Activated naive CD4-positive, alpha-beta T cell treated with anti-CD3 and anti-CD28 coated beads for 36 hours (primary cell): ENCODE results near the gene PTPRN2. TPM values are rescaled to one million over a fixed set of nuclear protein-coding genes. Genes with fewer than 3 reads are reported as not detected.
"Not testable (repeated sequence)": the region's sequence is repeated elsewhere in the genome, so short reads cannot be mapped to it uniquely, and the experiment has no call there.

Experiments
- CTCF ChIA-PET: fragments of 350-600 bp; sonication (Branson Sonifier 250); formaldehyde crosslinking; loops from one replicate; lab custom pipeline; 2021; ENCODE audit warnings: antibody characterized with exemption; lab: Charles Lee
- DNase-seq: peaks from one replicate; pipeline ENCODE4 v3.0.0-alpha.2; 2020
- H3K27ac Mint-ChIP-seq: one replicate; pipeline ENCODE4 v1.8.0; 2021; ENCODE audit warnings: mild to moderate bottlenecking, mixed read lengths
- H3K27me3 Mint-ChIP-seq: one replicate; pipeline ENCODE4 v1.8.0; 2021; ENCODE audit warnings: low read depth, mixed read lengths
- H3K36me3 Mint-ChIP-seq: one replicate; pipeline ENCODE4 v1.8.0; 2021; ENCODE audit warnings: low read depth, mixed read lengths
- H3K4me1 Mint-ChIP-seq: one replicate; pipeline ENCODE4 v1.8.0; 2021; ENCODE audit warnings: low read depth, mixed read lengths
- H3K4me3 Mint-ChIP-seq: one replicate; pipeline ENCODE4 v1.8.0; 2021; ENCODE audit warnings: mild to moderate bottlenecking, moderate library complexity, mixed read lengths
- H3K9me3 Mint-ChIP-seq: one replicate; pipeline ENCODE4 v1.8.0; 2021; ENCODE audit warnings: mixed read lengths
- intact Hi-C: fragments of 100-400 bp; cut with micrococcal nuclease; formaldehyde crosslinking; loops from one replicate; pipeline ENCODE4 v1.15.1; 2023
- total RNA-seq, 2 experiments: library from RNA; stranded (reverse); gene quantifications; one replicate each; pipeline ENCODE4 v1.2.3, GENCODE V29; 2021

PTPRN2 gene
- total RNA-seq, 2 experiments from 2014 or later: 0.54 to 0.62 TPM

DNA sequence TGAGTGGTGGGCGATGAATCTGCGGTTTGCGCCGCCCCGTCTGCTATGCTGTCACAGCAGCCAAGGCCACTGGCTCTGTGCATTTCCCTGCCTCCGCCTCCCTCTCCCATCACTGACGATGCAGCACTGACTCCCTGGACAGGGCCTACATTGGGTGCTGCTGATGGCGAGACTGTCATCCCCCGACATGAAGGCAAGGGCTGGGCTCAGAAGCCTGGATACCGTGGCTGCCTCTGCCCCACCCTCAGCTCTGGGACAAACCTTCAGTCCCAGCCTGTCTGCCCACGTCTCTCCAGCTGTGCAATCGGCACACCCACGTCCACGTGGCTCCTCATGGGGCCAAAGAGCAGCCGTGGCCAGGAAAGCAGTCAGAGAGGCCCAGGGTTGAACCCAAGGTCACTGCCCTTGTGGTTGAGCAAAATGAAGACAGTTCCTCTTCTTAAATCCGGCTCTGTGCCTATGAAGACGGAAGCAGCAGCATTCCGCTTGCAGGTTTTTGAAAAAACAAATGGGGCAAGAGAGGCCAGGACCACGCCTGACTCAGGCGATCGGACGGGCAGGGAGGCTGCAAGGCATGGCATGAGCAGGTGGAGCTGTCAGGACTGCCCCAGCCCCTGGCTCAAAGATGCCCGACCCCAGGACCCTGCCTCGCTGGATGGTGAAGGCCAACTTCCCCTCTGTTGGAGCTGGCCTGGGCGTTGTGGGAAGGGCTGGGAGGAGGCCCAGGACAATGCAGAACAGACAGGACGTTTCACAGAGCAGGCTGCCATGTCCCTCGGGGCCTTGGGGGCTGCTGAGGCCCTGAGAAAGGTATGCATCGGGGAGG, 733.3 kb downstream of the PTPRN2 start:
- Mint-ChIP-seq H3K27ac (no peak overlapping the region), H3K27me3 (no peaks in the 10 kb centered on the region), H3K9me3 (no peaks in the 10 kb centered on the region), H3K4me3 (no peak overlapping the region), H3K4me1 (peaks cover 13% of the 10 kb centered on the region), H3K36me3 (no peaks in the 10 kb centered on the region)
- DNase-seq: no peak
- intact Hi-C loops: no loop called here
- CTCF ChIA-PET: no interaction called here

DNA sequence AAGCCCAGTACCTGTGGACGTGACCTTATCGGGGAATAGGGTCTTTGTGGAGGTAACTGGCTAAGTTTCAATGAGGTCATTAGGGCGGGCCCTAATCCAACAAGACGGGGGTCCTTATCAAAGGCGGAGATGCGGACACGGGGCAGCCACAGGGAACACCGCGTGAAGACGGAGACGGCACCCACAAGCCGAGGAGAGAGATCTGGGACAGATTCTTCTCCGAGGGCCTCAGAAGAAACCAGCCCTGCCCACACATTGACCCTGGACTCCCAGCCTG, 733.9 kb downstream of the PTPRN2 start:
- DNase-seq: no peak
- H3K27me3 Mint-ChIP-seq: no peaks in the 10 kb centered on the region
- no peak overlapping the region for H3K4me3 Mint-ChIP-seq
- CTCF ChIA-PET: no interaction called here
- H3K36me3 Mint-ChIP-seq: no peaks in the 10 kb centered on the region
- intact Hi-C loops: no loop called here
- no peaks in the 10 kb centered on the region for H3K9me3 Mint-ChIP-seq
- H3K4me1 Mint-ChIP-seq: peaks cover 13% of the 10 kb centered on the region
- H3K27ac Mint-ChIP-seq: no peak overlapping the region

DNA sequence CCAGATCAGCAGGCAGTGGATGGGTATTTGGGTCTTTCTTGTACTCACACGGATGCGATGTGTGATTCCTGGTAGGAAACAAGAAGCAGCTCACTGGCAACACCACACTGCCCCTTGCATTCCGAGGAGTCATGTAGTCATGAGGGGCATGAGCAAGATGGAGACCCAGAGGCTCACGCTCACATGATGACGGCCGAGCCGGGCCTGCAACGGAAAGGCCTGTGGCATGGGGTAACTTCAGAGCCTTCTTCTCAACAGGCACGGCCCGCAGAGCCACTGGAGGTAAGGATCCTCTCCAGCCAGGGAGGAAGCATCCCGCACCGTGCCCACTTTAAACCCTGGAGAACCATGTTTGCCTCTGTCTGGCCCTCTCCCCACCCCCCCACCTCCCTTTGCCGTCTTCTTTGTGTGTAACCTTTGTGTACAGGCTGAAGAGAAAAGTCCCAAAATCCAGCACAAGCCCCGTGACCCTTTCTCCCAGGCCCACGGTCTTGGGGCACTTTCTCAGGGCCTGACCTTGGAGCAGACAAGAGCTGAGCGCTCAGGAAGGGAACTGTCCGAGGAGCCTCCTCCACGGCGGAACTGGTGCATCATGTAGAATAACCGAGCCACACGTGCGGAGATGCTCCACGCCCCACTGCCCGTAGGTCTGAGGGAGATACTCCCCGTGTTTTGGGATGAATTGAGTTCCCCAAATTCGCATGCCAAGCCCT, 734.4 kb downstream of the PTPRN2 start:
- DNase-seq: no peak
- intact Hi-C loops: no loop called here
- Mint-ChIP-seq H3K4me1 (peaks cover 13% of the 10 kb centered on the region), H3K27me3 (no peaks in the 10 kb centered on the region), H3K9me3 (no peaks in the 10 kb centered on the region), H3K4me3 (no peak overlapping the region), H3K27ac (no peak overlapping the region), H3K36me3 (no peaks in the 10 kb centered on the region)
- CTCF ChIA-PET: no interaction called here

DNA sequence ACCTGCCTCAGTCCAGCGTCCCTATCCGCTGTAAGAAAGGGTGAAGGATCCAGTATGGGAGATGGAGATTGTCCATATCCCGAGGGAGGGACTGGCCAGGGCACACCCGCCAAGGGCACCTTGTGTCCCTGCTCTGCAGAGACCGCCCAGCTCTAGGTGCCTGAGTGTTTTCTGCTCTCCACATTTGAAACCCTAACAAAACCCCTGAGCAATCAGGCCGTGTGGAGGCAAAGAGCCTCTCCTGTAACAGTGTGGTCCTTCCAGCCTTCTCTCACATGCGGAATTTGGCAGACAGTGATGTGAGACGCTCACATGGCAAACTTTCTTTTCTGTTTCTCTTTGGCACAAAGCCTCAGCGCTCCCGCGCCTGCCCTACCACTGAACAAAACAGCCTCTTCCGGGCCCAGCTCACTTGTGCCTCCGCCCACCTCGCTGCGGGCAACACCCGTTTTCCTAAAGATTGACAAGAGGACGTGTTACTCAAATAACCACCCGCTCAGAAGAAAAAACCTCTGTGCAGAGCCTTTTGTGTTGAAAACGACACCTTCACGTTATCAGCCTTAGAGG, 736.0 kb downstream of the PTPRN2 start:
- CTCF ChIA-PET: interaction anchor here (0.5 to 0.6 kb wide), 2 partner anchors 23 to 512 kb away, joined by 3 read pairs; no protein-coding TSS in a partner anchor
- H3K4me1 Mint-ChIP-seq: peaks cover 13% of the 10 kb centered on the region
- no peaks in the 10 kb centered on the region for H3K27me3 Mint-ChIP-seq
- H3K36me3 Mint-ChIP-seq: no peaks in the 10 kb centered on the region
- peak overlapping the region; percentile 74 for H3K27ac Mint-ChIP-seq
- H3K4me3 Mint-ChIP-seq: peak overlapping the region; percentile 56
- intact Hi-C loops: loop anchor here (1.0 to 2.0 kb wide), 2 partner anchors 23 to 26 kb away; no protein-coding TSS in a partner anchor
- peak; percentile 93 for DNase-seq
- no peaks in the 10 kb centered on the region for H3K9me3 Mint-ChIP-seq

DNA sequence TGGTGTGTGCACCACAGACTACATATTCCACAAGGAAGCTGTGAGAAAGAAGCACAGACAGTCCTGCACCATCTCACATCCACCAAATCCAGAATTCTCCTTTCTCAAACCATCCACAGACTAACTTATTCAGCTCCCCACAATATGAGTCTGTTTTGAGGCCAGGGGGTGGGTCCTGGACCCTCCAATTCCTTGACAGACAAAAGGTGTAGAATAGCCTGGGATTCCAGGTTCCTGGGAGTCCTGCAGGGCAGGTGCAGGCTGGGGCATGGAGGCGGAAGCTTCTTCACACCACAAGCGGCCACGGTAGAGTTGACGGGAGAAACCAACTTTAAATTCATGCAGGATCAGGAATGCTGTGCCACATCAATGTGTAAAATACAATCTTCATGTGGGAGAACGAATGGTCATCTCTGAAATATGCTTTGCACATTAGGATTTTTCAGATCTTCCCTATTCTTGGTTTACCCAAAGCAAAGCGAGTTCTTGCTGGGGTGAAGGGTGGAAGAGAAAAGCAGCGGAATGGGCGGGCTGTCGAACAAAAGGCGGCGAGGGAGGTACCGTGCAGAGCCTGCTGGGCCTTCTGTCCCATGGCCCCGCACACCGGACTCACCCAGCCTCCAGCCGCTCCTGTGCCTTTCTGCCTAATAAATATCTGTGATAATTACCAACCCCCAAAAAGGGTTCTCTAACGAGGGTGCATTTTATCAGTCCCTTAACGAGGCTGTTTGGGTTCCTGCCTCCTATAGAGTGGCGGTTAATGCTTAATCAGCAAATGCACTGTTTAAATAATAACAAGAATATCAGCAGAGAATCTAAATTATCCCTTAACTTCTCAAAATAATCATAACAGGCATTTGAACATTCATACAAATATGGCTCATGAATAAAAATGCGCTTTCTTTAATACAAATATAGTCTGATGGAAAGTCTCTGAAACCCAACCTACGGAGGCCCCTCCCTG, 736.9 kb downstream of the PTPRN2 start:
- peak overlapping the region; percentile 74 for H3K27ac Mint-ChIP-seq
- intact Hi-C loops: loop anchor here (1.0 to 2.0 kb wide), 2 partner anchors 24 to 25 kb away; no protein-coding TSS in a partner anchor

DNA sequence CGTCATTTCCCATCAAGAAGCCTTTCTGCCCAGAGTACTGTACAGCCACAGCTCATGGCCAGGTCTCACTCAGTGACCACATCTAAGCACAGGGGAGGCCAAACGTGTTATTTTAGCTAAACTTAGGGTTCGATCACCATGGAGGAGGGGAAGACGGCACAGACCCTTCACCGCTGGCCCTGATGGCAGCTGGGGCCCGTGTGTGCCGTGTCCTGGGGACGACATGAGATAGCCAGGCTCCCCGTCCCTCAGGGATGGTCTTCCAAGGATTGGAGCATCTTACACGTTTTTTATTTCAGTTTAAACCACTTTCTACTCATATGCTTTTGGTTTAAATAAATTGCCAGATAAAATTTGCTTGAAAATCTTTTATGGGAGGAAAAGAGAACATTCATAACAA, 737.9 kb downstream of the PTPRN2 start:
- H3K9me3 Mint-ChIP-seq: no peaks in the 10 kb centered on the region
- no peak overlapping the region for H3K4me3 Mint-ChIP-seq
- no peak for DNase-seq
- H3K36me3 Mint-ChIP-seq: no peaks in the 10 kb centered on the region
- CTCF ChIA-PET: no interaction called here
- intact Hi-C loops: loop anchor here (2.0 kb wide), 1 partner anchor 25 kb away; no protein-coding TSS in a partner anchor
- H3K27me3 Mint-ChIP-seq: no peaks in the 10 kb centered on the region
- peaks cover 15% of the 10 kb centered on the region for H3K4me1 Mint-ChIP-seq
- no peak overlapping the region for H3K27ac Mint-ChIP-seq

More for the DNA sequence above, 736.9 kb downstream of the PTPRN2 start:
- peaks cover 13% of the 10 kb centered on the region for H3K4me1 Mint-ChIP-seq
- no peak for DNase-seq
- peak overlapping the region; percentile 56 for H3K4me3 Mint-ChIP-seq
- no peaks in the 10 kb centered on the region for H3K36me3 Mint-ChIP-seq
- H3K9me3 Mint-ChIP-seq: no peaks in the 10 kb centered on the region
- H3K27me3 Mint-ChIP-seq: no peaks in the 10 kb centered on the region
- CTCF ChIA-PET: interaction anchor here (0.5 to 0.6 kb wide), 2 partner anchors 22 to 511 kb away, joined by 3 read pairs; no protein-coding TSS in a partner anchor

DNA sequence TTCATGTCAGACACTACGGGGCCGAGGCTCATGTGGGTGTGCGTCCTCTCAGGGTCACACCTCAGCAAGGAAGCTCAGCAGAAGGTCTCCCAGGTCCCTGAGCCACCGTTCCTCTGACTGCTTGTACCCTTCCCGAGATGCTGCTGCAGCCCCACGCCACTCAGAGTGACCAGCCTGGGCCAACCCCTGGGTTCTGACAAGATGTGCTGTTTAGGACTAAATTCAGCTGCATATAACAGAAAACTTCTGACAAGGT, 738.4 kb downstream of the PTPRN2 start:
- no peak for DNase-seq
- no peak overlapping the region for H3K4me3 Mint-ChIP-seq
- CTCF ChIA-PET: no interaction called here
- no peak overlapping the region for H3K27ac Mint-ChIP-seq
- no peaks in the 10 kb centered on the region for H3K36me3 Mint-ChIP-seq
- intact Hi-C loops: no loop called here
- H3K27me3 Mint-ChIP-seq: no peaks in the 10 kb centered on the region
- peaks cover 15% of the 10 kb centered on the region for H3K4me1 Mint-ChIP-seq
- H3K9me3 Mint-ChIP-seq: no peaks in the 10 kb centered on the region

DNA sequence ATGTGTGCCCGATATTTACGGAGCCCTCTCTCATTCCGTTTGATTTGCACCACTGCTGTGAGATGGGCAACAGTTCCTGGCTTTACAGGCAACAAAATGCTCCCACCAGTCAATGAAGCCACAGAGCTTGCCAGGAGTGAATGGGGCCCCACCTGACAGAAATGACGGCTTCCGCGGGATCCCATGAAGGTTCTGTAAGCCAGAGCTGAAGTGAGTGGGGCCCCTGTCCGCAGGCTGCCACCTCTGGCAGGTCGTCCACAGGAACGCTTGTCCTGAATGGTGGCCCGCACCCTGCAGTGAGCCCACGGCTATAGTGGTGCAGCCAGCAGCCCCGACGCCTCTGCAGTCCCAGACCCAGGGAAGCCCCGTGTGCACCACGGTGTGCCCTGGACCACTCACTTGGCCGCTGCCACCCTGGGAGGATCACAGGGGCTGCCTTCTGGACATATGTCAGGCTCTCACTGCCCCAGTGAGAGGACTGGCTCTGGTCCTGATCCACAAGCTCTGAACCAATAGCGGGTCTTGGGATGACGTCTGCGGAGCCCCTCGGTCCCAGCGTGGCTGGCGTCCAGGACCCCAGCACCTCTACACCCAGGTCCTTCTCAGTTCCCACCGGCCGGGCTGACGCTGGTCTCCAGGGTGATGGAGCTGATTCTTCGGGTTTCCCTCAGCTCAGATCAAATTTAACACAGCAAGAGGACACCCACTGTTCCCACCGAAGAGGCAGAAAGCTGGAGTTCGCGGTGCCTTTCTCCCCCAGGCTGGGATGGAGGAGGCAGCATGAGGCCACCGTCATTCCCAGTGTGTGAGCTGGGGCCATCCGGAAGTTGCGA, 738.9 kb downstream of the PTPRN2 start:
- DNase-seq: no peak
- Mint-ChIP-seq H3K9me3 (no peaks in the 10 kb centered on the region), H3K27ac (no peak overlapping the region), H3K27me3 (no peaks in the 10 kb centered on the region), H3K4me1 (peaks cover 13% of the 10 kb centered on the region), H3K36me3 (no peaks in the 10 kb centered on the region), H3K4me3 (no peak overlapping the region)
- CTCF ChIA-PET: no interaction called here
- intact Hi-C loops: no loop called here

DNA sequence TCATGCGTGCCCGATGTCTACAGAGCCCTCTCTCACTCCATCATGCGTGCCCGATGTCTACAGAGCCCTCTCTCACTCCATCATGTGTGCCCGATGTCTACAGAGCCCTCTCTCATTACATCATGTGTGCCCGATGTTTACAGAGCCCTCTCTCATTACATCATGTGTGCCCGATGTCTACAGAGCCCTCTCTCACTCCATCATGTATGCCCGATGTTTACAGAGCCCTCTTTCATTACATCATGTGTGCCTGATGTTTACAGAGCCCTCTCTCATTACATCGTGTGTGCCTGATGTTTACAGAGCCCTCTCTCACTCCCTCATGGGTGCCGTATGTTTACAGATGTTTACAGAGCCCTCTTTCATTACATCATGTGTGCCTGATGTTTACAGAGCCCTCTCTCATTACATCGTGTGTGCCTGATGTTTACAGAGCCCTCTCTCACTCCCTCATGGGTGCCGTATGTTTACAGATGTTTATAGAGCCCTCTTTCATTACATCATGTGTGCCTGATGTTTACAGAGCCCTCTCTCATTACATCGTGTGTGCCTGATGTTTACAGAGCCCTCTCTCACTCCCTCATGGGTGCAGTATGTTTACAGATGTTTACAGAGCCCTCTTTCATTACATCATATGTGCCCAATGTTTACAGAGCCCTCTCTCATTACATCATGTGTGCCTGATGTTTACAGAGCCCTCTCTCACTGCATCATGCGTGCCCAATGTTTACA, 739.7 kb downstream of the PTPRN2 start:
- CTCF ChIA-PET, H3K36me3 Mint-ChIP-seq: not testable (repeated sequence)

DNA sequence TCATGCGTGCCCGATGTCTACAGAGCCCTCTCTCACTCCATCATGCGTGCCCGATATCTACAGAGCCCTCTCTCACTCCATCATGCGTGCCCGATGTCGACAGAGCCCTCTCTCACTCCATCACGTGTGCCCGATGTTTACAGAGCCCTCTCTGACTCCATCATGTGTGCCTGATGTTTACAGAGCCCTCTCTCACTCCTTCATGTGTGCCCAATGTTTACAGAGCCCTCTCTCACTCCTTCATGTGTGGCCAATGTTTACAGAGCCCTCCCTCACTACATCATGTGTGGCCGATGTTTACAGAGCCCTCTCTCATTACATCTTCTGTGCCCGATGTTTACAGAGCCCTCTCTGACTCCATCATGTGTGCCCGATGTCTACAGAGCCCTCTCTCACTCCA, 740.9 kb downstream of the PTPRN2 start:
- H3K9me3 Mint-ChIP-seq, CTCF ChIA-PET, H3K27ac Mint-ChIP-seq, intact Hi-C loops, H3K36me3 Mint-ChIP-seq, DNase-seq, H3K4me1 Mint-ChIP-seq, H3K27me3 Mint-ChIP-seq, H3K4me3 Mint-ChIP-seq: not testable (repeated sequence)

More for the DNA sequence above, 739.7 kb downstream of the PTPRN2 start:
- DNase-seq, H3K27me3 Mint-ChIP-seq, intact Hi-C loops, H3K27ac Mint-ChIP-seq, H3K4me3 Mint-ChIP-seq, H3K9me3 Mint-ChIP-seq: not testable (repeated sequence)
- peaks cover 13% of the 10 kb centered on the region for H3K4me1 Mint-ChIP-seq

DNA sequence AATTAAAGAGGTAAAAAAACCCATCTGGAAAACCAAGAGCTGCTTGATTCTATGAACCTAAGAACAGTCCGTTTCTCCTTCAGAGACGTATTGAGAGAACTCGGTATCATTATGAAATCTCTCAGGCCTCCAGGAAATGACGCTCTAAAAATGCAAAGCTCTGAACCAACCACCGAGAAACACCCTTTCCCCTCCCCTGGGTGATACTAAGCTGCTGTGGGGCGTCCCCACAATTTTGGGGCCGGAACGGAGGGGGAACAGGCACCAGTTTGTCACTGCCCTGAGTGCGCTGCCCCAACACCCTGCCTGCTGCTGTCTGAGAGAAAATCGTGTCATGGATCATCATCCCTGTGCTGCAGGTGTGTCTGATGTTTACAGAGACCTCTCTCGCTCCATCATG, 741.4 kb downstream of the PTPRN2 start:
- CTCF ChIA-PET: no interaction called here
- intact Hi-C loops: no loop called here
- Mint-ChIP-seq H3K27me3 (no peaks in the 10 kb centered on the region), H3K4me3 (no peak overlapping the region), H3K9me3 (no peaks in the 10 kb centered on the region), H3K4me1 (peaks cover 2% of the 10 kb centered on the region), H3K36me3 (no peaks in the 10 kb centered on the region), H3K27ac (no peak overlapping the region)
- peak; percentile 27 for DNase-seq
